Measurements from ENCODE around the gene KCNG2.

KCNG2 gene

DNA sequence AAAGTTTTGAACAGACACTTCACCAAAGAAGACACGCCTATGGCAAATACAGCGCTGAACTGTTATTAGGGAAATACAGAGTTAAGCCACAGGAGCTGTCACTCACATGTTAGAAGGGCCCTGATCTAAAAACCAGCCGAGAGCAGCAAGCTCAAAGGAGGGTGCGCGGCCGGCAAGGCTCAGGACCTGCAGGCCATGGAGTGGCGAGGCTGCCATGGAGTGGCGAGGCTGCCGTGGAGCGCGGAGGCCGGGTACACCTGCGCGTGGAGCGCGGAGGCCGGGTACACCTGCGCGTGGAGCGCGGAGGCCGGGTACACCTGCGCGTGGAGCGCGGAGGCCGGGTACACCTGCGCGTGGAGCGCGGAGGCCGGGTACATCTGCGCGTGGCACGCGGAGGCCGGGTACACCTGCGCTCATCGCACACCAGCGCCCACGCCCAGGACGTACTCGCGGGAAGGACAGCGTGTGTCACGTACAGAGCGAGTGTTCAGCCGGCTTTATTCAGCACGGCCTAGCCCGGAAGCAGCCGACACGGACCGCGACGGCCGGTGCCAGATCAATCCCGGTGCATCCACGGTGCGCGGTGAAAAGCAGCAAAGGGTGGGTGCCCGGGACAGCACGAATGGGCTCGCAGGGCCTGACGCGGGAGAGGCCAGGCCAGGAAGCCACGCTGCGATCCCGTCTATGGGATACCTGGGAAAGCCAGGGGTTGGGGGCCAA, 84.9 kb downstream of the KCNG2 start:
- DNase-seq (ENCODE audit: extremely low read depth, low read depth), result no peak
- TF ChIP-seq, protein P1, sequence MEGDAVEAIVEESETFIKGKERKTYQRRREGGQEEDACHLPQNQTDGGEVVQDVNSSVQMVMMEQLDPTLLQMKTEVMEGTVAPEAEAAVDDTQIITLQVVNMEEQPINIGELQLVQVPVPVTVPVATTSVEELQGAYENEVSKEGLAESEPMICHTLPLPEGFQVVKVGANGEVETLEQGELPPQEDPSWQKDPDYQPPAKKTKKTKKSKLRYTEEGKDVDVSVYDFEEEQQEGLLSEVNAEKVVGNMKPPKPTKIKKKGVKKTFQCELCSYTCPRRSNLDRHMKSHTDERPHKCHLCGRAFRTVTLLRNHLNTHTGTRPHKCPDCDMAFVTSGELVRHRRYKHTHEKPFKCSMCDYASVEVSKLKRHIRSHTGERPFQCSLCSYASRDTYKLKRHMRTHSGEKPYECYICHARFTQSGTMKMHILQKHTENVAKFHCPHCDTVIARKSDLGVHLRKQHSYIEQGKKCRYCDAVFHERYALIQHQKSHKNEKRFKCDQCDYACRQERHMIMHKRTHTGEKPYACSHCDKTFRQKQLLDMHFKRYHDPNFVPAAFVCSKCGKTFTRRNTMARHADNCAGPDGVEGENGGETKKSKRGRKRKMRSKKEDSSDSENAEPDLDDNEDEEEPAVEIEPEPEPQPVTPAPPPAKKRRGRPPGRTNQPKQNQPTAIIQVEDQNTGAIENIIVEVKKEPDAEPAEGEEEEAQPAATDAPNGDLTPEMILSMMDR (IDR thresholded peaks at IDR 0.05; ENCODE audit: low read depth, low read length, missing control alignments), result no peak
- H3K4me3 ChIP-seq (replicated peaks; ENCODE audit: low read depth, low read length), result no peak overlapping the region

DNA sequence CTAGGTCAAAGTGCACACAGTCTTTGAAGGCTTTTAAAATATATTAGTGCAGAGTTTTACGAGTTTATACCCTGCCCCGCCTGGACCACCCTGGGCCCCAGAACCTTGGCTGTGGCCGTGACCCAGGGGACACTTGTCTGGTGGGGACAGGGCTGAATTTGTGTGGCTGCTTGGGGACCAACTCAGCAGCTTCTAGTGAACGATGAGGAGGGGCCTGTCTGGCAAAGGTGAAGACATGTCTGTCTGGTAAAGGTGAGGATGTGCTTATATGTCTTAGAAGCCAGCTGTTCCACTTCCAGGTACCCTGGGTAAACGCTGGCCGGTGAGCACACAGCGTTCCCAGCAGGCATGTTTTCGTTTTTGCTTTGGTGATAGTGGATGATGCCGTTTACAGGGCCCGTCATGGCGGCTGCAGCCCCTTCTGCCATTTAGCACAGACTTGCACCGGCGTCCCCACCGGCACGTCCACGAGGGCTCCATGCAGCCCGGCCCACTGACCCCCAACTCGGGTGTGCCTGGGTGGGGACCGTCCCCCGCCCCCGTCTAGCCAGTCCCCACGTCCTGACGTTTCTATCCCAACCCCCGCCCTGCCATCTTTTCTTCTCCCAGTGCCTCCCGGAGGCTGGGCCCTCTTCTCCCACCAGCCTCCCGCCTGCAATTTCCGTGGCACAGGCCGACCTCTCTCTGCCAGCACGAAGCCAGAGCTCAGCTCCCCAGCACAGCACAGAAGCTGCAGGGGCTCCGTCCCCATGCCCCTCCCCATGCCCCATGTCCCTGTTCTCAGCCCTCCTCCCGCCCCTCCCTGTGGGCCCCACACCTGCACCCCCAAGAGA, 85.9 kb downstream of the KCNG2 start:
- TF ChIP-seq, protein P1 (IDR thresholded peaks at IDR 0.05; ENCODE audit: low read depth, low read length, missing control alignments), result no peak
- no peak overlapping the region for H3K4me3 ChIP-seq (replicated peaks; ENCODE audit: low read depth, low read length)
- DNase-seq (ENCODE audit: extremely low read depth, low read depth), result no peak

DNA sequence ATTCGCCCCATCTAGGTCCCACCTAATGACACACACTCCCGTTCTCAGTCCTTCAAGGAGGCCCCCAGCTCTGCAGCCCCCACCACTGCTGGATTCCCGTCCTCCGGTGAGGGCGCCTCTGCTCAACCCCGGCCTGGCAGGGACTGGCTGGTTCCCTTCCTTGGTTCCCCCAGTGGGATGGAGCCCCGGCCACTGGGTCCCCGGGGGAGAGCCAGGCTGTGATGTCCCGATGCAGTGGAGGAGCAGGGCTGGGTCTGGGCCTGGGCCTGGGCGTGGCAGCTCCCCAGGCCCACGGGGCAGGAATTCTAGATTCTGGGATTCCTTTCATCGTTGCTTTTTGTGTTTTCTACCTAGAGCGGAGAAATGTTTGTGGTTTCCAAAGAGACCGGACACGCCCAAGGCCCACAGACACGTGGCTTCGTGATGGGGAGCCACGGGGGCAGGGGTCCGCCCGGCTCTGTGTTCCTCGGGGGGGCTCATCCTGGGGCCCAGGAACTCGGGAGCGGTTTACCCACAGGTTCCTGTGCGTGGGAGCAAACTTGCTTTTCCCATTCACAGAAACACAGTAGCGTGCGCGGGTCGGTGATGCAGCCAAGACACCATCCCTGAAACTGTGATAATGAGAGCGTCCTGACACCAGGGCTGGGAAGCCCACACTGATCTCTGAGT, 86.7 kb downstream of the KCNG2 start:
- no peak overlapping the region for H3K4me3 ChIP-seq (replicated peaks; ENCODE audit: low read depth, low read length)
- DNase-seq (ENCODE audit: extremely low read depth, low read depth), result no peak
- TF ChIP-seq, protein P1 (IDR thresholded peaks at IDR 0.05; ENCODE audit: low read depth, low read length, missing control alignments), result no peak

DNA sequence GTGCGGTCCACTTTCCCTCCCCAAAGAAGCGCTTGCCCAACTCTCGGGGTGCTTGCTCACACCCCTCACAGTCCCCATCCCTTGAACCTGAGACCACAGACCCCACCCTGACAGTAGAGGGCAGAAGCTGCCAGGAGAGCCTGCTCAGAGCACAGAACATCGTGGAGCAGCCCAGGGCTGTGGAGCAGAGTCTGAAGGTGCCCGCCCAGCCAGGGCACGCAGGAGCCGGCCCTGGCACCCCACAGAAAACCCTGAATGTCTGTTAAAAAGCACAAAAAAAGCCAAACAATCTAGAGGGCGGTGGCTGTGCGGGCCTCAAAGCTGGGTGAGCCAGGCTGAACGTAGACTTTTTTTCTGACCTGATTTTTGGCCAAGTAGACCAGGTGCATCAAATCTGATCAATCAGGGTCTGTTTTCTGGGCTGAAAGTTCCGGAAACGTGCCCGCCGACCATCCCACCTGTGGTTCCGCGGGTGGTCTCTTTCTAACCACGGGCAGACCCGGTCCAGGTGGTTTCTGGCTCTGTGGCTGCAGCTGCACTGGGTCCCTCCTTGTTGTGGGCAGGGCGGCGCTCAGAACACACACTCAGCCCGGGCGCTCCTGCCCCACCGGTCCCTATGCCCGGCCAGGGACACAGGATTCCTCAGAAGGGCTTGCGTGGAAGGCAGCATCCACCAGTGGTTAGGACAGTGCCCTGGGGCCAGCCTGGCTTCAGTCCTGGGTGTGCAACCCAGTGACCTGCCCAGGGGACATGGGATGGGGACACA, 87.4 kb downstream of the KCNG2 start:
- TF ChIP-seq, protein P1 (IDR thresholded peaks at IDR 0.05; ENCODE audit: low read depth, low read length, missing control alignments), result no peak
- H3K4me3 ChIP-seq (replicated peaks; ENCODE audit: low read depth, low read length), result no peak overlapping the region
- no peak for DNase-seq (ENCODE audit: extremely low read depth, low read depth)

DNA sequence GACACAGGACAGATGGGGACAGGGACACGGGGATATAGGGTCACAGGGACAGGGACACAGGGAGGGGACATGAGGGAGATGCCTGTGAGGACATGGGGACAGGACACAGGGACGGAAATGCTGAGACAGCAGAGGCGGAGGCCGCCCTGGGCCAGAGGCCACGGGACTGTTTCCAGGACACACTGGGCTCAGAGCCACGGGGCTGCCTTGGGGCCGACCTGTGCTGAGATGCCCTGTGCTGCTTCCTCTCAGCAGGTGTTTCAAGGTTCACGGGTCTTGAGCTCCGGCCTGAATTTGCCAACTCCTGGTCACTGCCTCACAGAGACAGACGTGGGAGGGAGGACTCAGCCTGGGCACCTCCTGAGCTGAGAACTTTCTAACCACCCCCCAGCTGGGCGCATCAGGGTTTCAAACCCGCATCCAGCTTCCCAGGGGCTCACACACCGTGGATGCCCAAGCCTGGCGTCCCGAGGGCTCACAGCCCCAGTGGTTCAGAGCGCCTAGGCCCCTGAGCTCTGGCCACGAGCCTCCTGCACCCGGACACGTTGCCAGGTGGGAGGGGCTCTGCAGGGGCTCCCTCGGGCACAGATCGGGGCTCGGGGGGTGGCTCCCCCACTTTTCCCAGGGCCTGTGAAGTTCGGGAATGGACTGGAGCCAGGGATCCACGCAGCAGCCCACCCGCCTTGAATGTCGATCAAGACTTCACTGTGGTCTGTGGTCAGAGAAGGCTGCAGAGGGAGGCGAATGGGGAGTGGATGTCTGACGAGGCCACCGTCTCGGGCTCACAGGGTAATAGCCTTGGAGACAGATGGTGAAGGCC, 89.7 kb downstream of the KCNG2 start:
- DNase-seq (ENCODE audit: extremely low read depth, low read depth), result no peak
- H3K4me3 ChIP-seq (replicated peaks; ENCODE audit: low read depth, low read length), result no peak overlapping the region
- TF ChIP-seq, protein P1 (IDR thresholded peaks at IDR 0.05; ENCODE audit: low read depth, low read length, missing control alignments), result no peak

Measured in HFF-Myc (cell line).